ENCODE data around the gene RAB11FIP4.
A peak's percentile ranks its signal among the peaks of the same experiment; 100 is the strongest.

Gene RAB11FIP4

DNA sequence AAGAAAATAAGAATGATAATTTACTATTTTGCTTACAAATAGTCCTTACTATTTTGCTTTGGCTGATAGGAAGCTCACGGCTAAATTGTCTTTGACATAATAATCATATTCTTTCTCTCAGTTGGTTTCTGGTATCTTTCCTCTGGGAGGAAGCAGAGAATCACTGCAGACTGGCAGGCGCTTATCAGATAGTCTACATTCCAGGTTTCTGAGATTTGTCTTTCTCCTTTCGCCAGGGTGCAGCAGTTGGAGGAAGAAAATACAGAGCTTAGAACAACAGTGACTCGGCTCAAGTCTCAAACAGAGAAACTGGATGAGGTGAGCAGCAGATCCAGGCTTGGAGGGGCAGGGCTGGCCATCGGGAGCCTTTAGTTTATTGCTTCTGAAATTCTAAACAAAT is 136.1 kb downstream of the RAB11FIP4 start:
- no peak for DNase-seq

DNA sequence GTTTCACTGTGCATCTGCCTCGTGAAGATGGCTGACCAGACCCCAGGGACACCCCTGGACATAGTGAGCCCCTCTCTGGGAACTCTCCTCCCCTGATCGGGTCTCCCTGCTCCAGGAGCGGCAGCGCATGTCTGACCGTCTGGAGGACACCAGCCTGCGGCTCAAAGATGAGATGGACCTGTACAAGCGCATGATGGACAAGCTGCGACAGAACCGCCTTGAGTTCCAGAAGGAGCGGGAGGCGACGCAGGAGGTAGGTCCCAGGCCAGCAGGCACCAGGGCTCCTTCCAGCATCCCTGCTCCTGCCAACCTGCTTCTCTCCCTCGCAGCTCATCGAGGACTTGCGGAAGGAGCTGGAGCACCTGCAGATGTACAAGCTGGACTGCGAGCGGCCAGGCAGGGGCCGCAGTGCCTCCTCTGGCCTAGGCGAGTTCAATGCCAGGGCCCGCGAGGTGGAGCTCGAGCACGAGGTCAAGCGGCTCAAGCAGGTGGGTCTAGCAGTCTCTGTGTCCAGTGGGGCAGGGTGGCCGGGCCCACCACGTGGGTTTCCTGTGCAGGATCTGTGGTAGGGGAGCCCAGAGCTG is 136.9 kb downstream of the RAB11FIP4 start:
- no peak for DNase-seq

DNA sequence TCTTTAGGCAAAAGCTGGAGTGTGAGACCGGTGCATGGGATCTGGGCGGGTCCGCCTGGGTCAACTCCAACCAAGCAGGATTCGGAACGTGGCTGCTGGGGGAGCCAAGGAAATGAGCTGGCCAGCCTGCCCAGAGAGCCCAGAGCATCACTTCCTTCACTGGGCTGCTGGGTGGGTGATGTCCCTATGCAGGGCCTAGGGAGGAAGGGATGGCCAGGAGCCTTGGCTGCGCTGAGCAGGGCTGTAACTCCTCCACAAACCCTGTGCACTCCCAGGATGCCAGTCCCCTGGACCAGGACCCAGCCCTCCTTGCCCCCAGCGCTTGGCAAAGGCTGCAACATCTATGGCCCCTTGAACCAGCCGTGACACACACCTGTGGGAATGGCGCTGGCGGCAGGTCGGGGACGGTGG is 138.4 kb downstream of the RAB11FIP4 start:
- DNase-seq = no peak

DNA sequence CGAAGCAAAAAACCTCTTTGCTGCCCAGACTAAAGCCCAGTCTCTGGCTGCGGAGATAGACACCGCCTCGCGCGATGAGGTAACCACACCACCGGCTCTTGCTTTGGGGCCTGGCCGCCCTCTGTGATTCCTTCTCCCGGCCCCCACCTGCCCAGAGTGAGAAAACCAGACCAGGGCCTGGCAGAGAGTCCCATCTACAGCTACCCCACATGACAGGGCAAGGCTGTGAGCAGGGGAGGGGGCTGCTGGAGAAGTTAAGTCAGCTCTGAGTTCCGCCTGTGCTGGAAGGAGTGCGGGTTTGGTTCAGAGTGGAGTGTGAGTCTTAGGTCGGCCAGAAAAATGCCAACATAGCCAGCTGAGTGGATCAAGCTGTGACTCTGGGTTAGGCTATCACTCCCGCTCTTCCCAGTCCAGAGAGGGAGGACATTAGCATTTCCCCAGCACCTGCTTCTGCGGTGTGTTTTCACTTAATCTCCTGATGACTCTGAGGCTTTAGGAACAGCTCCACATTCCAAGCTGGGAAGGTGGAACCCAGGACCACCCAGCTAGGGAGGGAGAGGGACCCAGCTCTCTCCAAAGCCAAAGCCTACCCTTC is 139.0 kb downstream of the RAB11FIP4 start:
- no peak for DNase-seq

DNA sequence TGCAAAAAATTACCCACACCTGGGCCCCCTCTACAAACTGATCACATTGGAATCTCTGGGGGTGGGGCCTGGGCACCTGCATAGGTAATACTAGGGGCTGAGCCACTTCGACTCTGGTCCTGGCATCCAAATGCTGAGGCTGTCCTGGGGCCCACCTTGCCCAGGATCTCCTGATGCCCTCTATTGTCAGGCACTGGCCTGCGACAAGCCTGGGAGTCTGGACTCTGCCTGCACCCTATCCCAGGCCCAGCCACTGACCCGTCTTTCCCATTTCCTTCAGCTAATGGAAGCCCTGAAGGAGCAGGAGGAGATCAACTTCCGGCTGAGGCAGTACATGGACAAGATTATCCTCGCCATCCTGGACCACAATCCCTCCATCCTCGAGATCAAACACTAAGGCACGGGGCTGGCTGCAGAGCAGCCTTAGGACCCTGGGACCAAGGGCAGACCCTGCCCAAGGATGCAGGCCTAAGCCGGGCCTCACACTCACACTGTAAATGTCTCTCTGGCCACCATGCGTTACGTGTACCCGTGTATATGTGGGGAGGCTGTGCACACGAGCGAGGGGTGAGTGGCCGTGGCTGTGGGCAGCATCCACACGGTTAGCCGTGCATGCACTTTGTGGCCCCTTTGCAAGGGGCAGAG is 140.0 kb downstream of the RAB11FIP4 start:
- DNase-seq = no peak

DNA sequence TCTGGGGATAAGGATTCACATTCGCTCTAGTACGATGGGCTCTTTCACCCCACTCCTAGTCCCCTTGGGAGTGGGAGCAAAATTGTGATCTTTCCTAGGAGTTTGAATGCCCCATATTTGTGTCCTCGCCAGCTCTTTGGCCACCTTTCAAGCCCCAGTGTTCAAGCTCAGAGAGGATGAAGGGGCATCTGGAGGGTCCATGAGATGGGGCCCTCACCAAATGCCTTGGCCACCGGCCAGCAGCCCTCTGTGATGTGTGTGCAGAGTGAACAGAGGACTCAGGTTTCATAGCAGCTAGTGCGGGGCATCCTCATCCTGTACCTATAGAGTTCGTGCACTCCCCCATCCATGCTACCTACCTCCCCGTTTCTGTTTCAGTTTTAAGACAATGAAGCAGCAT is 140.6 kb downstream of the RAB11FIP4 start:
- DNase-seq = no peak

DNA sequence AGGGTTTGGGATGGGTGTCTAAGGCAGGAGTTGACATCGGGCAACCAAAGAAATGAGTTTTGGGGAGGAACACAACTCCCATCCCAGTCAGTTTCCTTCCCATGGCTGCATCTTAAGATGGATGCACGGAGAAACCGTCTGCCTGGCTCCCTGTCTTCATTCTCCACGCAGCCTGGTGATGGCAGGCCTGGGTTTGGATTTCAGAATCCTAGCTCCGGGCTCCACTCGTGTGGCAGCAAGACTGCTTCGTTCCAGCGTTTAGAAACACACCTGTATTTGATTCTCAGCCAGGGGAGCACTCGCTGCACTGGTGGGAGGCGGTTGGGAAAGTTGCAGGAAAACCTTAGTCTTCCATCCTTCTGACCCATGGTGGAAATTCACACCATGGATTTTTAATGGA is 141.1 kb downstream of the RAB11FIP4 start:
- no peak for DNase-seq

DNA sequence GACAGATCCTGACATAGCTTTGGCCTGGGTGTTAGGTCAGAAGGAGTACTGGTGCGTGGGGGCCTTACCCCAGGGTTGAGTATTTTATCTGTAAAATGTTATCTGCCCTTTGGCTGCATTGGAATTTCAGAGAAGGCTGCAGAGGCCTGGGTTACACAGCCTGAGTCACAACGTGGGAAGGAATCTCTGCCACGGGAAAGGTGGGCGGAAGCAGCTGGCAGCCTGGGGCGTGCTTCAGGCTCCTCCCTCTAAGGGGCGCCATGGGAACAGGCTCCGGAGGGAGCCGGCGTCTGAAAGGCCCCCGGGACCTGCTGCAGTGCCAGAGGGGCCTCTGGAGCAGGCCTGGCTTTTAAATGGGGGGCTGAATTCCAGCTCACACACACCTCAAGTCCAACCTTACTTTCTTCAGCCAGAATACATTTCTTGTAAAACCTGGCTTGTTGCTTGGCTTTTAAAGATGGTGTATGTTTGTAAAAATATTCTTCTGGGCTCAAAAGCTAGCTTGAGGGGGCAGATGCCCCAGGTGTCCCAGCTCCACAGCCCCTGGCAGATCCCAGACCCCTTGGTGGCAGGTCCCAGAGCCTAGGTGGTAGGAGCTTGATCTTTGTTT is 142.2 kb downstream of the RAB11FIP4 start:
- peak; percentile 72 for DNase-seq

DNA sequence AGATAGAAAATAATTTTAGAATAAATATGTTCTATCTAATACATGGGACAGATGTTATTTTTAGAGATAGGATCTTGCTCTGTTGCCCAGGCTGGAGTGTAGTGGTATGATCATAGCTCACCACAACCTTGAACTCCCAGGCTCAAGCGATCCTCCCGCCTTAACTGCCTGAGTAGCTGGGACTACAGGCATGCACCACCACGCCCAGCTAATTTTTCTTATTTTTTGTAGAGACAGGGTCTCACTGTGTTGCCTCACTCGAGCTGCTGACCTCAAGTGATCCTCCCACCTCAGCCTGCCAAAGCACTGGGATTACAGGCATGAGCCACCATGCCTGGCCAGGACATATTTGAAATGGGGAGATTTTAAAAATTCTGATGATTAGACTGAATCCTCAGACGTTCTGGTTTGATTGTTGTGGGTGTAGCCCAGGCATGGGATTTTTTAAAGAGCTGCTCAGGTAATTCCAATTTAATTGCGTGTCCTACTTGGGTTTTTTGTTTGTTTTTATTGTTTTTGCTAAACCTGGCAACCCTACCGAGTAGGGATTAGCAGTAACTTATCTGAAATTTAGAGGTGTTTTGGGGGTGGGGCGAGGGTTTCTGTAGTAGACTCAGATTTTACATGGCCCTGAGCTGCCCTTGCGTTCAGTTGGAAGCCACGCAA is 142.9 kb downstream of the RAB11FIP4 start:
- no peak for DNase-seq

DNA sequence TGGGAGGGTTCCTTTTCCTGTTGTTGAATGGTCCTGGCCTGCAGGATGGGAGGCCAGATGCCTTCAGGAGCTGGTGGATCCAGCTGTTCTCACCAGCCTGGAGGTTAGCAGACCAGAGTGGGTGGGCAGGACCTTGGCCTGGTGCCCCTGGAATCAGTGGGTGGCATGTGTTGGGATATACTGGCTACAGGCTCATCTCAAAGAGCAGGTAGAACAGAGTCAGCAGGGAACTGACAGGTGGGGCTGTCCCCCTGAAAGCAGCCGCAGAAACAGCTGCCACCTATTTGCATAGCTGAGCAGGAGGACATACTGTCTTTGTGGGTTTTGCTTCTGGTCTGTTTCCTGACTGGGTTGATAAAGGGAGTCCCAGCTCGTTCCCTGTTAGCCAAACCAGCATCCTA is 144.1 kb downstream of the RAB11FIP4 start:
- DNase-seq = no peak

DNA sequence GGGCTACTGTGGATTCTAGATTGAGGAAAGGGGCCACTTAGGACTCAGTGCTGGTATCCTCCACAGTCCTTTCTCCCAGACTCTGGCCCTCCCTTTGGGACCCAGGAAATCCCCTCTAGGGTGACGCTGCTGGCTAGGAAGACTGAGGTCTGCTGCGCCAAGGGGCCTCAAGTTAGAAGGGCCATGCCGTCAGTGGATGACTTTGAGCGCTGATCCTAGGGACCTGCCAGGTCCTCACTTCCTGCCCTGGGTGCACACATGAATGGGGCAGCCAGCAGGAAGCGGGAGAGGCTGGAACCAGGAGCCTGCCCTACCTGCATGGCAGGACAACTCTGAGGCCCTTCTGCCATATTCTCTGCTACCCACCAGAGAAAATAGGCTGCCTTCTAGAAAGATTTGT is 145.0 kb downstream of the RAB11FIP4 start:
- no peak for DNase-seq

DNA sequence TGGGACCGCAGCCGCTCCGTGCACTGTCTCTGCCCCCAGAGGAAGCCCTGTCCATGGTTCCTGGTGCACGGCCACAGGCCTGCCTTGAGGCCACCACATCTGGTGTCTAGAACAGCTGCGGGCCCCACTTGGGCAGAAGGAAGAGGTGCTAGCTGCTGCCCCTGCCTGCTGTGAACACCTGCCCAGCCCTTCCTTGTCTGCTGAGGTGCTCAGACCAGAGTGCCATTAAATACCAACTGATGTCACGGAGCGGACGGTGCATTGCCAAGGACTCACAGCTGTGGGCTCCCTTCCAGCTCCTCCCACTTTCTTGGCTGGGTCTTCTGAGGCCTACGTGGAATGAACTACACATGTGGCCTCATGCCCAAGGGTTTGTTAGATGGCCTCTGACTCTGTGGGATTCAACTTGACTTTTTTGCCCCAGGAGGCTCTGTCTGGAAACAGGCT is 146.1 kb downstream of the RAB11FIP4 start:
- no peak for DNase-seq

DNA sequence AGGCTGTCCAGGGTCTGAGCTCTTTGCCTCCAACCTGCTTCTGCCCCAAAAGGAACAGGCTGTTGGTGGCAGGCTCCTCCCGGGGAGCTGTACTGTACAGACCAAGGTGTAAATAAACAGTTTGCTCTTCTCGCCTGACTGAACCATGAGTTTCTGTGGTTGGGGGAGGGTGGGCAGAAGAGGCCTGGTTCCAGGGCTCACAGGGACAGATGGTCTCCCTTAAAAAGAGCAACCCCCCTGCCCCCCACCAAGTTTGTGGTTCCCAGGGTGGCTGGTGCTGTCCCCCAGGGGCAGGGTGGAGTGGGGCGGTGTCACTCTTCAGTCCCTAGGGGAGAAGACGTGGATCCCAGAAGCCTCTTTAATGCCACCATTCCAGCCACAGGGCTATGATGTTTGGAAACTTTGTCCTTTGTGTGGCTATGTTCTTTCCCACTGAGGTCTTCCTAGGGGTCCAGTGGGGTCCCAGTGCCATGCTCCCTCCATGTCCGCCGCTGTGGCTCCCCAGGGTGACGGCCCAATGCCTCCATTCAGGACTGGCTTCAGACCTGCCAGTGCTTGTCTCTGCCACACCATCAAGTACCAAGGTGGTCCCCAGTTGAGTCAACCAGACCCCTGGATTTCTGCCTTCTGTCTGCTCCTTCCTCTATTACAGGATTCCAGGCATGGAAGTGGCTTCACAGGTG is 146.7 kb downstream of the RAB11FIP4 start:
- no peak for DNase-seq

DNA sequence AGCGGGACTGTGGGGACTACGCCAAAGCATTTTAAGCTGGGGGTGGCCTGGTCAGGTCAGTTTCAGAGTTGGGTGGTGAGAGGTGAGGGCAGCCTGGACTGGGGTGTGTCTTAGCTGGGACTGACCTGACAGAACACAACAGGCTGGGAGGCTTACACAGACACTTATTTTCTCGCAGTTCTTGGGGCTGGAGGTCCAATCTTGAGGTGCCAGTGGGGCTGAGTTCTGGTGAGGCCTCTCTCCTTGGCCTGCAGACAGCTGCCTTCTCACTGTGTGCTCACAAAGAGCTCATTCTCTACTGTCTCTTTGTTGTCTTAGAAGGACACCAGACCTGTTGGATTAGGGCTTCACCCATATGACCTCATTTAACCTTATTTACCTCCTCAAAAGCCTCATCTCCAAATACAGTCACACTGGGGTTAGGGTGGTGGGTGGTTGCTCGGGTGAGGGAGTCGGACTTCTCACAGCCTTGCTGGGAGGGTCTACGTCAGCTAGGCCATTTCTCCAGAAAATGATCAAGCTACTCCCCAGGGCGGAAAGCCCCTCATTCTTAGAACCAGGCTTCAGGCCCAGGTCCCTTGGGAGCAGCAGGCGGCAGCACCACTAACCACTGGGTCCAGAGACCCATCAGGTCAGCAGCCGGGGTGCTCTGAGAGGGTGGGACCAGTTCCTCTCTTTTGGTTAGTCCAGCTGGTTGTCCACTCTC is 149.3 kb downstream of the RAB11FIP4 start:
- no peak for DNase-seq

DNA sequence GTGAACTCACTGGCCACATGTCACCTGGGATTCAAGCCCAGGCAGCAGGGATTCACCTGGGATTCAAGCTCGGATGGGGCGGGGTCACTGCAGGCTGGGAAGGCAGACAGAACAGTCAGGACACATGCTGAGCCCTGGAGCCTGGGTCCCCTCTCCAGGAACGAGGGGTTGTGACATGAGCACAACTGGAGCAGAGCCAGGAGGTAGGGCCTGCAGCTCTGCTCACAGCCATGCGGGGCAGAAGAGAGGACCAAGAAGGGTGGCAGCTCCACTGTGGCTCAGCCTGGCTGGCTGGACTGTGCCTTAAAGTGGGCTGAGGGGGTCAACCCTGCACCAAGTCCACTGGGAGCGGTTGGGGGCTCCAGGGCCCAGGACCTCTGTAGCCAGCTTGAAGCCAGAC is 150.1 kb downstream of the RAB11FIP4 start:
- DNase-seq = no peak

DNA sequence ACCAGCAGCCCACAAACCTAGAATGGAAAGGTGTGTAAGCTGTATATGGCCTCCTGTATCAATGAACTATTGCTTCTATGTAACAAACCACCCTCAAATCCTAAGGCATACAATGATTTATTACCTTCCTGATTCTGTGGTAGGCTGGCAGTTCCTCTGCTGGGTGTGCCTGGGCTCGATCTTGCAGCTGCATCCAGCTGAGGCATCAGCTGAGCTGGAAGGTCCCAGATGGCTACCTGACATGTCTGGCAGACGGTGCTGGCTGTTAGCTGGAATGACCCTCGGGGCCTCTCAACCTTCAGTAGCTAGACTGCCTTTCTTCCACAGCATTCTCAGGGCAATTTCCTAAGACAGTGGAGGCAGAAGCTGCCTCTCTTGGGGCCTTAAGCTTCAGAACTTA is 152.7 kb downstream of the RAB11FIP4 start:
- no peak for DNase-seq

DNA sequence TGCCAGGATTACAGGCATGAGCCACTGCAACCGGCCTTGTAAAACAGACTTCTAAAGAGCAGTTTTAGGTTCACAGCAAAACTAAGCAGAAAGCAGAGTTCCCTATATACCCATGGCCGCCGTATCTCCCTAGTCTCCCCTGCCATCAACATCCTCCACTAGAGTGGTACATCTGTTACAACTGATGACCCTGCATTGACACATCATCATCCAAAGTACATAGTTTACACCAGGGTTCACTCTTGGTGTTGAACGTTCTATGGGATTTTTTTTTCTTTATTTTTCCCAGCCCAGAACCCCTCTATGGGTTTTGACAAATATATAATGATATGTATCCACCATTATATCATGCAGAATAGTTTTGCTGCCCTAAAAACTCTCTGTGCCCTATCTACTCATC is 155.2 kb downstream of the RAB11FIP4 start:
- no peak for DNase-seq

DNA sequence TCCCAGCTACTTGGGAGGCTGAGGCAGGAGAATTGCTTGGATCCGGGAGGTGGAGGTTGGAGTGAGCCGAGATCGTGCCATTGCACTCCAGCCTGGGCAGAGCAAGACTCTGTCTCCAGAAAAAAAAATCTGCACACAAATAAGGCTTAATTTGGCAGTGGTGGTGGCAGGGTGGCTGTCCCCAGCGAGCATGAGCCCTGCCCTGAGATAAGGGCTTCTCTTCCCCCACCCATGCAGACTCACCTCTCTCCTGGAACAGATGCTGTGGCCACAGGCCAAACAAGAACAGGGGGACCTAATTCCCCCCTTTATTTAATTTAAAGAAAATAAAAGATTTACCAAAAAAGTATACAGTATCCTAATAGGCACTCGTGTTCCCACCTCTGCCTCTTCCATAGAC is 157.2 kb downstream of the RAB11FIP4 start:
- DNase-seq = no peak

DNA sequence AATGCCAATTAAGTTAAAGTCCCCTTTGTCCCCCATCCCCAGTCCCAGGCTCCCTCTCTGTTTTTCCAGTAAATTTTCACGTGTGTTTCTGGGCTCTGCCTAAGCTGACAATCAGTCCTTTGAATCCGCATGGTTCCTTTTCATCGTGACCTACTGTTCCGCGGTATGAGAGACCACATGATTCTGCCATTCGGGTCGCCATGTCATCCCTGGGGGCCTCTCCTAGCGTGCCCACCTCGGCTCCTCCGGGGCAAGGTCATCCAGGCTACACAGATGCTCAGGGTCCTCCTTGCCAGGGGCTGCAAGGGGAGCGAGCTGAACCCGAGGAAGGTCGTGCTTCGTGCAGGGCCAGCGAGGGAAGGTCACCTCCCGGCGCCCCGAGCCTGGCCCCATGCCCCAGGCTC is 157.6 kb downstream of the RAB11FIP4 start:
- peak; percentile 20 for DNase-seq

DNA sequence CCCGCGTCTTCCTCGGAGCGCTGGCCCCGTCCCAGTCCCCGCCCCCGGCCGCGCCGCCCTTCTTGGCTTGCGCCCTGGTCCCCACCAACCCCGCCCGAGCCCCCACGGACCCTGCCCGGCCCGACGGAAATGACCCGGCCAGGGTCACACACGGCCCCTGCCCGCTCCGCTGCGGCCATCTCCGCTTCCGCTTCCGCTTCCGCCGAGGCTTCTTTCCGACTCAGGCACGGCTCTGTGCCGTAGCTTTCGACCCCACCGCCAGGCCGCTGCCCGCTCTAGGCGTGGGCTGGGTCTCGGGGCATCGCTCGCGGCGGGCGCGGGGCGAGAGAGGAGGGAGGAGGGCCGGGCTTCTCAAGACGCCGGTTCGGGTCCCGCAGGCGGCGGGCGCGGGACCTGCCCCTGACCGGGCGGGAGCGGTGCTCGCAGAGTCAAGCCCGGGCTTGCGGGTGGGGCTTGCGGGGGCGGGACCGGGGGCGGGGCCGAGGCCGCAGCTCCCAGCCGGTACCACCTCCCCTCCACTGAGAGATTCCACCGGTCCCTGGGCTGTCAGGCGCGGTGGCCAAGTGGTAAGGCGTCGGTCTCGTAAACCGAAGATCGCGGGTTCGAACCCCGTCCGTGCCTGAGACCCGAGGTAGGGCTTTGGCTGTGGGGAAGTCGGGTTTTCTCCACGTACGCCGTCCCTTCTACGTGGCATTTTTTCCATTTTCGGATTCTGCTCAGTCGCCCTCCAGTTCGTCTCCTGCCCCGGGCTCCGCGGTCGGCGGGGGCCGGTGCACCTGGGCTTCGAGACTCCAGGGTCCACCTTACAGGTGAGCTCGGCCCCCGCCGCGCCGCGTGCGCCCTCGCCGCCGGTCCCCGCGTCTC is 158.3 kb downstream of the RAB11FIP4 start:
- DNase-seq = peak; percentile 88

DNA sequence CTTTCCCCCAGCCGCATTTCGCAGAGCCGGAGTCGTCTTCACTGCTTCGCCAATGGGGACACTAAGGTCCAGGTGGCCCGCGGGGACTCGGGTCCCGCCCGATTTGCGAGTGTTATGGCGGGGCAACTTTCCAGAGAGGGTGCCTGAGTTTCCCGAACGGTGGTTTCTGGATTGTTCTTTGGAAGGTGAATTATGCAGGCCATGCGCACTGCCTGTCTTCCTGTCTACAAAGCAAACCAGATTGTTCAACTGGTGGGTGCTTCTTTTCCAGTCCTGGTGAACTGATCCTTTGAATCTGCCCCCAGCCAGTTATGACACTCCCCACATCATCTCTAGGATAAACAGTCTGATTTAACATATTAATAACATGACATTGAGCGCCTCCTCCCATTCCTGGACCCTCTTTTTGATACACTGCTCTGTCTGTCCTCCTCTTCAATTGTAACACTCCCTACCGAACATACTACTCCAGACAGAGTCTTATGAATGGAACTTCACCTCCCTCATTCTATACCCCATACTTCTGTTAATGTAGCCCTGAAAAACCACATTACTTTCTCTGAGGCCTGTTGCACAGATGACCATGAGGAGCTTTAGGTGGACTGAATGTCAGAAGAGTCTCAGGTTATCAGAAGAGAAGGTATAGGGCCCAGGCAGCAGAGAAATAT is 159.0 kb downstream of the RAB11FIP4 start:
- DNase-seq = no peak
